ENCODE data around the gene SFTPB. TPM values are rescaled to one million over a fixed set of nuclear protein-coding genes. Genes with fewer than 3 reads are reported as not detected.

SFTPB gene
- total RNA-seq, 2 experiments from 2014 or later: not detected

GRCh38 chr2:85709401-85709811 lies 41.4 kb upstream of the SFTPB start:
- Mint-ChIP-seq H3K27ac (no peak overlapping the region), H3K27me3 (peaks cover 7% of the 10 kb centered on the region), H3K4me3 (no peak overlapping the region), H3K9me3 (ENCODE audit: low read depth) (no peaks in the 10 kb centered on the region), H3K36me3 (ENCODE audit: low read depth) (no peaks in the 10 kb centered on the region), H3K4me1 (peaks cover 12% of the 10 kb centered on the region)
- no peak for DNase-seq
- POLR2A ChIA-PET: no interaction called here
- intact Hi-C loops (cut with DNase I, micrococcal nuclease): no loop called here
- CTCF ChIA-PET: interaction anchor here (0.5 to 6.6 kb wide), 16 partner anchors 10 to 370 kb away, joined by 3 to 53 read pairs (median 4); no protein-coding TSS in a partner anchor
- no peak for ATAC-seq

GRCh38 chr2:85708641-85709040 lies 40.6 kb upstream of the SFTPB start:
- ChIA-PET CTCF (interaction anchor here (0.7 to 6.6 kb wide), 16 partner anchors 10 to 119 kb away, joined by 3 to 53 read pairs (median 5); no protein-coding TSS in a partner anchor), POLR2A (no interaction called here)
- no peaks in the 10 kb centered on the region for H3K36me3 Mint-ChIP-seq (ENCODE audit: low read depth)
- H3K27ac Mint-ChIP-seq: no peak overlapping the region
- ATAC-seq (no peak), DNase-seq (no peak)
- H3K4me1 Mint-ChIP-seq: peaks cover 12% of the 10 kb centered on the region
- H3K27me3 Mint-ChIP-seq: peaks cover 7% of the 10 kb centered on the region
- H3K4me3 Mint-ChIP-seq: no peak overlapping the region
- intact Hi-C loops (cut with DNase I, micrococcal nuclease): no loop called here
- H3K9me3 Mint-ChIP-seq (ENCODE audit: low read depth): no peaks in the 10 kb centered on the region

GRCh38 chr2:85707304-85707703 lies 39.3 kb upstream of the SFTPB start:
- CTCF ChIA-PET: interaction anchor here (0.6 to 6.6 kb wide), 26 partner anchors 12 to 606 kb away, joined by 3 to 53 read pairs (median 3); no protein-coding TSS in a partner anchor
- ATAC-seq: peak; percentile 95

GRCh38 chr2:85706599-85707296 lies 38.7 kb upstream of the SFTPB start:
- POLR2A ChIA-PET: no interaction called here
- H3K4me1 Mint-ChIP-seq: peaks cover 27% of the 10 kb centered on the region
- peaks cover 7% of the 10 kb centered on the region for H3K27me3 Mint-ChIP-seq
- no peaks in the 10 kb centered on the region for H3K36me3 Mint-ChIP-seq (ENCODE audit: low read depth)
- CTCF ChIA-PET: interaction anchor here (0.6 to 6.6 kb wide), 18 partner anchors 10 to 607 kb away, joined by 3 to 53 read pairs (median 4); no protein-coding TSS in a partner anchor
- ATAC-seq (no peak), DNase-seq (no peak)
- no peaks in the 10 kb centered on the region for H3K9me3 Mint-ChIP-seq (ENCODE audit: low read depth)
- H3K4me3 Mint-ChIP-seq: no peak overlapping the region
- intact Hi-C loops (cut with DNase I, micrococcal nuclease): loop anchor here (1.0 kb wide), 3 partner anchors 27 to 286 kb away; no protein-coding TSS in a partner anchor
- peak overlapping the region; percentile 44 for H3K27ac Mint-ChIP-seq

More at GRCh38 chr2:85707304-85707703, 39.3 kb upstream of the SFTPB start:
- POLR2A ChIA-PET: no interaction called here
- DNase-seq: peak; percentile 72
- intact Hi-C loops (cut with DNase I, micrococcal nuclease): loop anchor here (1.0 kb wide), 3 partner anchors 28 to 287 kb away; no protein-coding TSS in a partner anchor
- Mint-ChIP-seq H3K36me3 (ENCODE audit: low read depth) (no peaks in the 10 kb centered on the region), H3K4me1 (peaks cover 21% of the 10 kb centered on the region), H3K27me3 (peaks cover 7% of the 10 kb centered on the region), H3K4me3 (no peak overlapping the region), H3K27ac (peak overlapping the region; percentile 44), H3K9me3 (ENCODE audit: low read depth) (no peaks in the 10 kb centered on the region)

- Mint-ChIP-seq H3K27me3 (peaks cover 7% of the 10 kb centered on the region), H3K27ac (no peak overlapping the region), H3K4me1 (peaks cover 29% of the 10 kb centered on the region), H3K36me3 (ENCODE audit: low read depth) (no peaks in the 10 kb centered on the region), H3K4me3 (no peak overlapping the region), H3K9me3 (ENCODE audit: low read depth) (no peaks in the 10 kb centered on the region)
- intact Hi-C loops (cut with DNase I, micrococcal nuclease): no loop called here
- DNase-seq (no peak), ATAC-seq (no peak)
- ChIA-PET CTCF (interaction anchor here (0.6 to 6.6 kb wide), 11 partner anchors 9 to 282 kb away, joined by 3 to 53 read pairs (median 5); no protein-coding TSS in a partner anchor), POLR2A (no interaction called here)
These were observed 38.1 kb upstream of the SFTPB start for GRCh38 chr2:85706063-85706462.

GRCh38 chr2:85705680-85706039 lies 37.7 kb upstream of the SFTPB start:
- intact Hi-C loops (cut with DNase I, micrococcal nuclease): no loop called here
- no peaks in the 10 kb centered on the region for H3K36me3 Mint-ChIP-seq (ENCODE audit: low read depth)
- CTCF ChIA-PET: interaction anchor here (0.6 to 6.6 kb wide), 11 partner anchors 9 to 283 kb away, joined by 3 to 53 read pairs (median 5); no protein-coding TSS in a partner anchor
- H3K4me3 Mint-ChIP-seq: no peak overlapping the region
- peaks cover 29% of the 10 kb centered on the region for H3K4me1 Mint-ChIP-seq
- H3K27ac Mint-ChIP-seq: no peak overlapping the region
- H3K9me3 Mint-ChIP-seq (ENCODE audit: low read depth): no peaks in the 10 kb centered on the region
- peaks cover 7% of the 10 kb centered on the region for H3K27me3 Mint-ChIP-seq
- POLR2A ChIA-PET: no interaction called here
- no peak for DNase-seq
- ATAC-seq: no peak

- Mint-ChIP-seq H3K4me1 (peaks cover 29% of the 10 kb centered on the region), H3K36me3 (ENCODE audit: low read depth) (no peaks in the 10 kb centered on the region), H3K4me3 (no peak overlapping the region), H3K9me3 (ENCODE audit: low read depth) (no peaks in the 10 kb centered on the region), H3K27ac (no peak overlapping the region), H3K27me3 (peaks cover 7% of the 10 kb centered on the region)
- POLR2A ChIA-PET: no interaction called here
- intact Hi-C loops (cut with DNase I, micrococcal nuclease): no loop called here
- CTCF ChIA-PET: interaction anchor here (0.7 to 6.6 kb wide), 9 partner anchors 8 to 303 kb away, joined by 3 to 53 read pairs (median 5); no protein-coding TSS in a partner anchor
- DNase-seq: peak; percentile 24
- ATAC-seq: no peak
These were observed 37.0 kb upstream of the SFTPB start for GRCh38 chr2:85704800-85705679.

- Mint-ChIP-seq H3K9me3 (ENCODE audit: low read depth) (no peaks in the 10 kb centered on the region), H3K4me1 (peaks cover 29% of the 10 kb centered on the region), H3K36me3 (ENCODE audit: low read depth) (no peaks in the 10 kb centered on the region), H3K4me3 (no peak overlapping the region), H3K27ac (no peak overlapping the region), H3K27me3 (peaks cover 7% of the 10 kb centered on the region)
- DNase-seq (no peak), ATAC-seq (no peak)
- CTCF ChIA-PET: interaction anchor here (0.6 to 6.6 kb wide), 7 partner anchors 7 to 403 kb away, joined by 3 to 53 read pairs (median 4); no protein-coding TSS in a partner anchor
- intact Hi-C loops (cut with DNase I, micrococcal nuclease): no loop called here
- POLR2A ChIA-PET: no interaction called here
These were observed 36.0 kb upstream of the SFTPB start for GRCh38 chr2:85704038-85704437.

- peaks cover 7% of the 10 kb centered on the region for H3K27me3 Mint-ChIP-seq
- CTCF ChIA-PET: interaction anchor here (0.6 to 6.6 kb wide), 4 partner anchors 12 to 67 kb away, joined by 4 to 53 read pairs (median 28); no protein-coding TSS in a partner anchor
- H3K4me1 Mint-ChIP-seq: peaks cover 29% of the 10 kb centered on the region
- DNase-seq (no peak), ATAC-seq (no peak)
- H3K9me3 Mint-ChIP-seq (ENCODE audit: low read depth): no peaks in the 10 kb centered on the region
- POLR2A ChIA-PET: no interaction called here
- H3K36me3 Mint-ChIP-seq (ENCODE audit: low read depth): no peaks in the 10 kb centered on the region
- no peak overlapping the region for H3K27ac Mint-ChIP-seq
- intact Hi-C loops (cut with DNase I, micrococcal nuclease): no loop called here
- H3K4me3 Mint-ChIP-seq: no peak overlapping the region
These were observed 35.3 kb upstream of the SFTPB start for GRCh38 chr2:85703329-85703728.

- Mint-ChIP-seq H3K36me3 (ENCODE audit: low read depth) (no peaks in the 10 kb centered on the region), H3K4me1 (peaks cover 29% of the 10 kb centered on the region), H3K27me3 (peaks cover 5% of the 10 kb centered on the region), H3K27ac (no peak overlapping the region), H3K9me3 (ENCODE audit: low read depth) (no peaks in the 10 kb centered on the region), H3K4me3 (no peak overlapping the region)
- CTCF ChIA-PET: interaction anchor here (0.6 to 1.0 kb wide), 4 partner anchors 13 to 65 kb away, joined by 3 to 4 read pairs (median 4); no protein-coding TSS in a partner anchor
- intact Hi-C loops (cut with DNase I, micrococcal nuclease): no loop called here
- no peak for DNase-seq
- ATAC-seq: no peak
- POLR2A ChIA-PET: no interaction called here
These were observed 34.8 kb upstream of the SFTPB start for GRCh38 chr2:85702800-85703199.

- no peak overlapping the region for H3K27ac Mint-ChIP-seq
- no peaks in the 10 kb centered on the region for H3K9me3 Mint-ChIP-seq (ENCODE audit: low read depth)
- DNase-seq (no peak), ATAC-seq (no peak)
- no peak overlapping the region for H3K4me3 Mint-ChIP-seq
- ChIA-PET CTCF (interaction anchor here (0.6 to 1.0 kb wide), 3 partner anchors 23 to 64 kb away, joined by 3 to 4 read pairs (median 3); no protein-coding TSS in a partner anchor), POLR2A (interaction anchor here (0.6 kb wide), 1 partner anchor 278 kb away, joined by 6 read pairs; no protein-coding TSS in a partner anchor)
- H3K36me3 Mint-ChIP-seq (ENCODE audit: low read depth): no peaks in the 10 kb centered on the region
- intact Hi-C loops (cut with DNase I, micrococcal nuclease): no loop called here
- peaks cover 29% of the 10 kb centered on the region for H3K4me1 Mint-ChIP-seq
- H3K27me3 Mint-ChIP-seq: peaks cover 5% of the 10 kb centered on the region
These were observed 34.2 kb upstream of the SFTPB start for GRCh38 chr2:85702172-85702571.

Data from activated CD4-positive, alpha-beta T cell treated with anti-CD3 and anti-CD28 coated beads for 36 hours (primary cell).